NCI-H2227 (cell line): ENCODE results near the gene ABCC1.
A peak's percentile ranks its signal among the peaks of the same experiment; 100 is the strongest.
"Not testable (repeated sequence)": the region's sequence is repeated elsewhere in the genome, so short reads cannot be mapped to it uniquely, and the experiment has no call there.

Experiments
- DNase-seq: peaks from one replicate; lab custom pipeline; 2025; ENCODE audit not compliant: unreplicated experiment; lab: John Stamatoyannopoulos, UW

ABCC1 gene

DNA sequence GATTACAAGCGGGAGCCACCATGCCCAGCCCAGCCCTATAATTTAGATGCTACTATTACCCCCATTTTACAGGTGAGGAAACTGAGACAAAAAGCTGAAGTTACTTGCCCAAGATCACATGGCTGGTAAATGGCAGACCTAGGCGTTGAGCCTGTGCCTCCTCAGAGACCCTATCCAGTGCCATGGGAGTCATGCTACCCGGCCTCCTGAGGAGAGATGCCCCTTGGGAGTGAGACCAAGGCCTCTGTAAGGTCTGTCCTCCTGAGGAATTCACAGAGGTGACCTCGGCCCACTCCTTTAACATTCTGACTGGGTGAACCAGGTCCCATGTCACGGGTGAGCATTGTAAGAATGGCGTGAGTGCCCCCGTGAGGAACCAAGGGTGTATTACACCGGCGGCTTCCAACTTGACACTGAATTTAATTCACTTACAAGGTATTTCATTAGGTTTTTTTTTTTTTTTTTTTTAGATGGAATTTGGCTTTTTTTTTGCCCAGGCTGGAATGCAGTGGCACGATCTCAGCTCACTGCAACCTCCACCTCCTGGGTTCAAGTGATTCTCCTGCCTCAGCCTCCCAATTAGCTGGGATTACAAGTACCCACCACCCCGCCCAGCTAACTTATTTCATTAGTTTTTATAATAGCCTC, 178.2 kb downstream of the ABCC1 start:
- peak; percentile 80 for DNase-seq

DNA sequence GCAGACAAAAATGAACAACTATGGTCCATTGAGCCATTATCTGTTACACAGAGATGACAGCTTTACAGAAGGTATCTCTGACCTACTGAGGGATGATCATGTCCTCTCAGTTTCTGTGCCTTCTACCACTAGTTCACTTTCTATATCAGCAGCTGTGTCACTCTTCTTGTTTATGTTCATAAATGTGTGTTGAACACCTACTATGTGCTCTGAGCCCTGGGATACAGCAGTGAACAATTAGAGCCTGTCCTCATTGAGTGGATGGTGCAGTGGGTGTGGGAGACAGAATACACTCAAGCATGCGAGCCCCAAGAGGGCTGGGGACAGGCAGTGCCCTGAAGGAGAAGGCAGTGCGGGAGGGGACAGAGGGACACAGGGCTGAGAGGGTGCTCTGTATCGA, 181.8 kb downstream of the ABCC1 start:
- DNase-seq: no peak

DNA sequence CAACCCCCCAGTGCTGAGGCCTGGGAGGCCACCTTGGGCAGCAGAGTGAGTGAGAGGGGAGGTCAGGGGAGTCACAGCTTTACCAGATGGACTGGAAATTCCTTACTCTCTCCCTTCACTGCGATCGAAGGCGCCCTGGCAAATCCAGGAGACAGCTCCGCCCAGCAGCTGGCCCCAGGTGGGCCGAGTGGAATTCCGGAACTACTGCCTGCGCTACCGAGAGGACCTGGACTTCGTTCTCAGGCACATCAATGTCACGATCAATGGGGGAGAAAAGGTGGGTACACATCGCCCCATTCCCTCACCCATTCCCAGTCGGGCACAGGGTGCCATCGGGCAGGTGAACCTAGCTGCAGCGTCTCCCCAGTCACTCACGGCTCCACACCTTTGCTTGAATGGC, 182.2 kb downstream of the ABCC1 start:
- no peak for DNase-seq

DNA sequence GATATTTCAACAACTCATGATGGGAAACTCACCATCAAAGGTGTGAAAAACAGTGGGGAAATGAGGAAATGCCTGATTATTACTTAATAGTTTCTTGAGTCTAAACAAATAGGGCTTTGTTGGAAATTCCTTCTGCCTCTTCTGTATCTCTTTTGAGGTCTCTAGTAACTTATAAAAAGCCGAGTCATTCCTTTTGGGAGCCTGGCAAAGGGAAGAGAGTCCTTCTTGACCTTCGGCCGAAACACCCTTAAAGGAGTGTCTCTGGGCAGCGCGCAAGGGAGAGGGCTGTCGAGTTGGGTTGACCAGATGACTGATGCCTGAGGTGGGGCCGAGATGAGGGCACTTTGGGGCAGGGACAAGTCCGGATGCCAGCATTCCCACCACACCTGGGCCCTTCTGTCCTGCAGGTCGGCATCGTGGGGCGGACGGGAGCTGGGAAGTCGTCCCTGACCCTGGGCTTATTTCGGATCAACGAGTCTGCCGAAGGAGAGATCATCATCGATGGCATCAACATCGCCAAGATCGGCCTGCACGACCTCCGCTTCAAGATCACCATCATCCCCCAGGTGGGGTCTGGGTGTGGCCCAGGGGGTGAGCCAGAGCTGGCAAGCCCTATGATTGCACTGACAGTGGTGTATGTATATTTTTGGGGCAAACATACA, 184.7 kb downstream of the ABCC1 start:
- DNase-seq: no peak

DNA sequence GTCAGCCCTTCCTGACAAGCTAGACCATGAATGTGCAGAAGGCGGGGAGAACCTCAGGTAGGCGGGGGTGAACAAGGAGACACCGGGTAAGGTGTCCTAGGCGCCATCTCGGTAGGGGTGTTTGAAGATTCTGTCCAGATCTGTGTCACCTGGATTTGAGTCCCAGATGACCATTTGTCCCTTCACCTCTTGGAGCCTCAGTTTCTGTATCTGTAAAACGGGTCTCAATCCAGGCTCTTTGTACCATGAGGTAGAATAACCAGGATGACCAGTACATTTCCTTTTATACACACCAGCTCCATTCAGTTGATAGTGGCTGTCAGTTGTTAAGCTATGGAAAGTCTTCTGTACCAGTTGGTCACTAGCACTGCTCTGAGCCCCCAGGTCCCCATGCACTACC, 187.2 kb downstream of the ABCC1 start:
- DNase-seq: no peak

DNA sequence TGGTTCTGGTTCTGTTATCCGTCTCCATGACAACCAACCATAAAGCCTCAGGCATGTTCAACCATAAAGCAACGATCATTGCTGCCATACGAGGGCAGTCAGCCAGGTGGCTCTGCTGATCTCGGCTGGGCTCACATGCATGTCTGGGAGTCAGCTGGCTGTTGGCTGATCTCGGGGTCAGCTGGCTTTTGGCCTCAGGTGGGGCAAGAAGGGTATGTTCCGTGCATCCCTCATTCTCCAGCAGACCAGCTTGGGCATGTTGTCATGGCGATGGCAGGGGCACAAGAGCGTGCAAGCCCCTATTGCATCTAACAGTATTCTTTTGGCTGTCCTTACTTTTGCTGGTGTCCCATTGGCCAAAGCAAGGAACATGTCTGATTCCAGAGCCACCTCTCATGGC, 187.7 kb downstream of the ABCC1 start:
- no peak for DNase-seq

DNA sequence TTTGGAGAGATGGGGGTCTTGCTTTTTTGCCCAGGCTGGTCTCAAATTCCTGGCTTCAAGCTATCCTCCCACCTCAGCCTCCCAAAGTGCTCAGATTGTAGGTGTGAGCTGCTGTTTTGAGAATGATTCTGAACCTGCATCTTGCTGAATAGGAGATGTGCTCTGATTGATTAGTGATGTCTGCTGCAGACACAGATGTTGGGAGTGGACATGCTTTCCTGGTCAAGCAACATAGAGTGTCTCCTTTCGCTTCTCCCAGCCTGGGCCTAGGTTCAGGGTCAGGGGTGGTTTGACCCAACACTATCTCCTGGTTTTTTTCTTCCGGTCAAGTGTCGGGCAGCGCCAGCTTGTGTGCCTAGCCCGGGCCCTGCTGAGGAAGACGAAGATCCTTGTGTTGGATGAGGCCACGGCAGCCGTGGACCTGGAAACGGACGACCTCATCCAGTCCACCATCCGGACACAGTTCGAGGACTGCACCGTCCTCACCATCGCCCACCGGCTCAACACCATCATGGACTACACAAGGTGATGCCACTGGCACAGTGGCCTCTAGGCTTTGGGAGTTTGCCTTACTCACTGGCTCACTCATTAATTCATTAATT, 188.7 kb downstream of the ABCC1 start:
- DNase-seq: no peak

DNA sequence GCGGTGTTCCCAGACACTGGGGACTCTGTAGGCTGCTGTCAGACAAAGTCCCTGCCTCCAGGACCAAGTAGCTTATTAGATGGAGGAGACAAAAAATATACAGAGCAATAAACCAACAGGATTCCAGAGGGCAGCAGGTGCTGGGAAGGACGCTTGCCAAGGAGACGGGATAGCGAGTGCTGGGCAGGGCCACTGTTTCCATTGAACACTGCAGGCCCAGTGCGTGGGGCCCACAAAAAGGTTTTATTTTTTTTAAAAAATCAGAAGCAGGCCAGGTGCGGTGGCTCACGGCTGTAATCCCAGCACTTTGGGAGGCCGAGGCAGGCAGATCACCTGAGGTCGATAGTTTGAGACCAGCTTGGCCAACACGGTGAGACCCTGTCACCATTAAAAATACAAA, 189.6 kb downstream of the ABCC1 start:
- DNase-seq: no peak

DNA sequence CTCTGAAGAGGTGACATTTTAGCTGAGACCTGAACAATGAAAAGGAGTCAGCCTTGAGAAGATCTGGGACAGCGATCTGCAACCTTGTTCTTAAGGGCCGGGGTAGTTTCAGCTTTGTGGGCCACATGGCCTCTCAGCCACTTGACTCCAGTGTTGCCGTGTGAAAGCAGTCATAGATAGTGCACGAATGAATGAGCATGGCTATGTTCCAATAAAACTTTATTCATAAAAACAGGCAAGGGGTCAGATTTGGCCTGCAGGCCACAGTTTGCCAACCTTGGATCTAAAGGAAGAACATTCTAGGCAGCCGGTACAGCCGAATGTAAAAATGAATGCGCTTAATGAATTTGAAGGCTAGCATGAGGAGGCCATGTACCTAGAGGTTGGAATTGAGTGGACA, 190.4 kb downstream of the ABCC1 start:
- no peak for DNase-seq

DNA sequence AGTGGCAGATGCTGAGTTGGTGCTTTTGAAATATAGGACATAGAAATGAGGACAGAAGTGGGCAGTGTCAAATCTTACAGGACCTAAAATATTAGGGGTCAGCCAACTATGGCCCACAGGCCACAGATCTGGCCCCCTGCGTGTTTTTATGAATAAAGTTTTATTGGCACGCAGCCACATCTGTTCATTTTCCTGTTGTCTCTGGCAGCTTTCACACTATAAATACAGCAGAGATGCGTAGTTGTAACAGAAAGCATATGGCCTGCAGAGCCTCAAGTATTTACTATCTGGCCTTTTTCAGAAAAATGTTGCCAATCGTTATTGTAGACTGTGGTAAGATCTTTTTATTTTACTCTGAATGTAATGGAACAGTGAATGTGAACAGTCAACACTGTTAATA, 191.1 kb downstream of the ABCC1 start:
- no peak for DNase-seq

DNA sequence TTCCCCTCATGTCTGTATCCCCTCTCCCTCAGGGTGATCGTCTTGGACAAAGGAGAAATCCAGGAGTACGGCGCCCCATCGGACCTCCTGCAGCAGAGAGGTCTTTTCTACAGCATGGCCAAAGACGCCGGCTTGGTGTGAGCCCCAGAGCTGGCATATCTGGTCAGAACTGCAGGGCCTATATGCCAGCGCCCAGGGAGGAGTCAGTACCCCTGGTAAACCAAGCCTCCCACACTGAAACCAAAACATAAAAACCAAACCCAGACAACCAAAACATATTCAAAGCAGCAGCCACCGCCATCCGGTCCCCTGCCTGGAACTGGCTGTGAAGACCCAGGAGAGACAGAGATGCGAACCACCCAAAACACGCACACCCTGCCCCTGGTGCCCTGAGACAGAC, 191.7 kb downstream of the ABCC1 start:
- no peak for DNase-seq

DNA sequence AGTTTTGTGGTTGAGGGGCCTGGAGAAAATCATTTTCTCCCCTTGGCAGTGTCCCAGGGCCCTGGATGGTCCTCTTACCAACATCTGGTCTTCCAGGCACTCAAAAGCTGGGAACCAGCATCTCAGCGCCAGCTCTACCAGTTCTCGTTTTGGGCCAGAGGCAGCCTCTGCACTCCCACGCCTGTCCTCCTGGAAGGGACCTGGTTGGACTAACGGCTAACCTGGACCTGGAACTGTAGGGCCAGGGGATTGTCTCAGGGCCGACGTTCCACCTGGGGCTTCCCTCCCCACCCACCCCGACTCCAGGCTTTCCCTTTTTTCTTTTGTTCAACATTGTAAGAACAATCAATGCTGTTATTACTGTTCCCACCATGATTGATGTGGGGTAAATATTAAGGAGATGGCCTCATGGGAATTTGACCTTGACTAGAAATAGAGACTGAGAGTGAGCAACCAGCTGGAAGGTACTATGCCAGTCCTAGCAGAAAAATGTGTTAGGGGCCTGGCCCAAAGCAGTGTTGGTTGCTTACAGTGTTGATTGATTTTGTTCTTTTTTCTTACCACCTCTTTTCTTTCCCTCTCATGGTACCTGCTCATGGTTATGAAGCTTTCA, 192.5 kb downstream of the ABCC1 start:
- DNase-seq: no peak

DNA sequence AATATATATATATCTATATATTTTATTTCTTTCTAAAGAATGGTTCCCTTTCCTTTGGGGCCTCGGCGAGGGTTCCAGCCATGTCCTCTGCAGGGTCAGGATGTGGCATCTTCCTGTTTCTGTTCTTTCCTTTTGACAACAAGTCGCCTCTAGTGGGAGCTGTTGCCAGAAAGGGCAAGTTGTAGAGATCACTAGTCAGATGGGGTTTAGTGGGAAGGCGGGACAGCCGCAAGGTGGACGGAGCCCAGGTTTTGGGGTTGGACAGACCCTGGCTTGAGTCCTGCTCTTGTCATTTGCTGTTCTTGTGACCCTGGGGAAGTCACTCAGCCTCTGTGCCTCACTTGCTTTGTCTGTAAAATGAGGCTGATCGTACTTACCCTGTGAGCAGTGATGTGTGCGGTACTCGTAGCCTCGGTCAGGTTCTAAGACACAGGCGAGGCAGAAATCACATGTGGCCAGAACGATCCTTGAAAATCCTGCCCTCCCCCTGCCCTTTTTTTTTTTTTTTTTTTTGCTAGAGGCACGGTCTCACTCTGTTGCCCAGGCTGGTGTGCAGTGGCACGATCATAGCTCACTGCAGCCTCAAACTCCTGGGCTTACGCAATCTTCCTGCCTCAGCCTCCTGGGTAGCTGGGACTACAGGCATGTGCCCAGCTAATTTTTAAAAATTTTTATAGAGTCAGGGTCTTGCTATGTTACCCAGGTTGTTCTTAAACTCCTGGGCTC, 193.8 kb downstream of the ABCC1 start:
- no peak for DNase-seq

DNA sequence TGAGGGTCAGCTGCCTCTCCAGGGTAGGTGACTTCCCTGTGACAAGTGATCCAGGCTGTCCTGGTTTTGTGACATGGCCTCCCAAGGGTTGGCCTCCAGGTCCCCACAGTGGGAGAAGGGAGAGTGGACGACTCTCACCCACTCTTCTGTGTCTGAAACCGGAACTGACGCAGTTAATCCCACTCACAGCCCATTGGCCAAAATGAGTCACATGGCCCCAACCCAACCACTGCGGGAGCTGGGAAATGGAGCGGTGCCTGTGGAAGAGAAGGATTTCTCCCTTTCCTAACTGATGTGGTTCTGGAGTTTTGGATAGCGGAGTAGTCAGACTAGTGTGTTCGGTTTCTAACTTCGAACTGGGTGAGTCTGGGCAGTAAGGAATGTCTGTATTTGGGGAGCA, 194.5 kb downstream of the ABCC1 start:
- DNase-seq: no peak

DNA sequence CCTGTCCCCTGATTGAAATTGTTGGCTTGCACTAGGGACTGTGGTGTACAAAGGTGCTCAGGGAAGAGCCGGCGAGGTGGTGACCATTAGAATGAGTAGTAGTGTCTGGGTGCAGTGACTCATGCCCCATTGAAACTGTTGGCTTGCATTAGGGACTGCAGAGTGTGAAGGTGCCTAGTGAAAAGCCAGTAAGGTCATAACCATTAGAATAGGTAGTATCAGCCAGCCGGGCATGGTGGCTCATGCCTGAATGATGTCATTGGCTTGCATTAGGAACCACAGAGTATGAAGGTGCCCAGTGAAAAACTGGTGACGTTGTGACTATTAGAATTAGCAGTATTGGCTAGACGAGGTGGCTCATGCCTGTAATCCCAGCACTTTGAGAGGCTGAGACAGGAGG, 195.0 kb downstream of the ABCC1 start:
- DNase-seq: no peak

DNA sequence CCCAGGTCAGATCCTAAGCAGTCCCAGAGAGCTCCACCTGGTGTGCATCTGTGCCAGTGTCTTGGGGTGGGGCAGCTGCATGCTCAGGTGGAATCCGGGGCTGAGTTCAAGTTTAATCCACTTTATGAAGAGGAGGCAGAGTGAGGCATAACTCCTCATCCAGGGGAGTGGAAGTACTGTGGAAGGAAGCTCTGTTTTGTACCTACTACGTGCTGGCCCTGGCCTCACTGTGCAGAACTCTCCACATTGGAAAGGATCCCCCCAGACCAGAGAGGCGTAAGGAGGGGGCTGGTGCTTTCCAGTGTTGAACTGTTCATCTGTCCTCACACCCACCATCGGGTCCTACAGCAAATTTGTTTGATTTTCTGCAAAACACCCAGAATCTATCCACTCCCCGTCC, 195.9 kb downstream of the ABCC1 start:
- DNase-seq: no peak

DNA sequence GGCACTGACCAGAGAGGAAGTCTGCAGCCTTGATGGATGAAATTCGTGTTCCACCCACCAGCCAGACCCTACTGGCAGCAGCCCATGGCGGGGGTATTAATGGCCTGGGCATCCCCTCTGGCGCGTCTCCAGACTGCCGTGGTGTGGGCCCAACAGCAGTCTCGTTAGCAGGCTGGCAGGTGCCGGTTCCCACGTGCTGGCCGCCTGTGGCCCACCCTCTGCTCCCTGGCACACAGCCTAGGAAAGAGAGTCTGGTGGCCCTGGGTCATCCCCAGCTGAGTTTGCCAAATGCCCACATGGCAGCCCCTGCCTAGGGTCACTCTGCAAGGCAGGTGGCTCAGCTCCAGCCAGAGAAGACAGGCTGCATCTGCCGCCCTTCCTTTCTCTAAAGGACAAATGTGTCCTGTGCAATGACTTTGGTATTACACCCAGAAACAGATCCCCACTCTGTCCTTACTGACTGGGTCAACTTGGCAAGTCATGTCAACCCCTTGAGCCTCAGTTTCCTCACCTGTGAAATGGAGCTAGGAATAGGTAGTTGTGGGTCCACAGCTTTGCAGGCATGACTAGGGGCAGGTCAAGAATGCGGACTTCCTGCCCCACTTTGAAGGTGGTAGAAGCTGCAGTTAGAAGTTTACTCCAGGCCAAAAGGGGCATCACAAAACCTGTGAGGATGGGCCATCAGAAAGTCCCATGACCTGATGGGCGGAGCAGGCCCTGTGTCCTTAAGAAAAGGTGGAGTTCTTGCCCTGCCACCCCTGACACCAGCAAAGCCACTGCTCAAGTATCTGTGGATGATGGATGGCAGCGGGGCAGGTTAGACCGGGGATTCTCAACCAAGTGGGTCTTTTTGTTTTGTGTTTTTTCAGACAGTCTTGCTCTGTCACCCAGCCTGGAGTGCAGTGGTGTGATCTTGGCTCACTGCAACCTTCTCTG, 197.2 kb downstream of the ABCC1 start:
- no peak for DNase-seq

DNA sequence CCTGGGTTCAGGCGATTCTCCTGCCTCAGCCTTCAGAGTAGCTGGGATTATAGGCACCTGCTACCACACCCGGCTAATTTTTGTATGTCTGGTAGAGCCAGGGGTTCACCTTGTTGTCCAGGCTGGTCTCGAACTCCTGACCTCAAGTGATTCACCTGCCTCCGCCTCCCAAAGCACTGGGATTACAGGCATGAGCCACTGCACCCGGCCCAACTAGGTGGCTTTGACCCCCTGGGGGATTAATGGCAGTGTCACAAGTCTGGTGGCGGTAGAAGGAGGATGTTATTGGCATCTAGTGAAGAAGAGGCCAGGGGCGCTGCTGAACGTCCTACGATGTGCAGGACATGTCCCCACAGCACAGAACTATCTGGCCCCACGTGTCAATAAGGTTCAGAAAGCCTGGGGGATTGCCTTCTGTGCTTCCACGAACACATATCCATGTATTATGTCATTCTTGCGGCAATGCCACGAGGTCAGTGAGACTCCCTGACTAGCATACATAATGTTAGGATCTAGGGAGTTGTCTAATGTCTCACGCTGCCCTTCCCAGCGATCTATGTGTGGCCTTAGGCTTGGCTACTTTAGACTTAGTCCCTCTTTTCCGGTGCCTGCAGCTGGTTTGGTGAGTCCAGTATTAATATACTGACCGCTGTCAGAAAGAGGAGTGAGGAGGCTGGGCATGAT, 198.0 kb downstream of the ABCC1 start:
- no peak for DNase-seq

DNA sequence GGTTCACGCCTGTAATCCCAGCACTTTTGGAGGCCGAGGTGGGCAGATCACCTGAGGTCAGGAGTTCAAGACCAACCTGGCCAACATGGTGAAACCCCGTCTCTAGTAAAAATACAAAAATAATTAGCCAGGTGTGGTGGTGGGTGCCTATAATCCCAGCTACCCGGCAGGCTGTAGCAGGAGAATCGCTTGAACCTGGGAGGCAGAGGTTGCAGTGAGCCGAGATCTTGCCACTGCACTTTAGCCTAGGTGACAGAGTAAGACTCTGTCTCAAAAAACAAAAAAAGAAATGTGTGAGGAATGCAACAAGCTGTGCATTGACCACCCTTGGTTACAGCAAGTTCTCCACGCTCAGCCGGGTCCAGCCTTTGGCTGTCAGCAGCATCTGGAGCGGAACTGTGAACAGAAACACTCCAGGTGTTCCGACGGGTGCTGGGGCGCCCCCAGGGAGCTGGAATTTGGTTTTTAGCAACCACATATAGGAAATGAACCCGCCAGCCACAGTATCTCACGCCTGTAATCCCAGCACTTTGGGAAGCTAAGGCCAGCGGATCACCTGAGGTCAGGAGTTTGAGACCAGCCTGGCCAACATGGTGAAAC, 198.7 kb downstream of the ABCC1 start:
- not testable (repeated sequence) for DNase-seq

DNA sequence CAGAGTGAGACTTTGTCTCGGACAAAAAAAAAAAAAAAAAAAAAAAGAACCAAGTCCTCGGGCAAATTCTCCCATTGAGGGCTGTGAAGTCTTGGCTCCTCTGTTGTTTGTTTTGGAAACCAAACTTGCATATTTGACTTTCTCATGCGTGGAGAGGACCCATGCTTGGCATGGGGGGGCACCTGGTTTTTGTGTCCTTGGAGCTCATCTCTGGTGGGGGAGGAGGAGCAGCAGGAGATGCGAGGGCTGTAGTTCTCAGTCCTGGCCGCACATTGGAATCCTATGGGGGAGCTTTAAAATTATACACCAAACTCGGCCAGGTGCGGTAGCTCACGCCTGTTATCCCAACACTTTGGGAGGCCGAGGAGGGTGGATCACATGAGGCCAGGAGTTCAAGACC, 199.3 kb downstream of the ABCC1 start:
- no peak for DNase-seq
